DND-41 (cell line): Measurements from ENCODE around the gene ABLIM1.

Source experiments
- ATAC-seq: fragments of 200-7000 bp; cut with Tn5 transposase; 3 replicates; pipeline ENCODE4 v1.9.1; 2021; ENCODE audit warnings: low read depth; ENCODE audit not compliant: insufficient read depth
- DNase-seq: peaks from one replicate; pipeline ENCODE4 v3.0.0-alpha.2; 2020
- H2AFZ ChIP-seq: 2 replicates; pipeline ENCODE4 v1.6.0; 2012; ENCODE audit warnings: low read depth, low read length
- H3K27ac ChIP-seq: 2 replicates; pipeline ENCODE4 v1.5.1; 2012; ENCODE audit warnings: low read length, inconsistent platforms
- H3K27me3 ChIP-seq: fragments of 200-600 bp; sonication (generic); 2 replicates; pipeline ENCODE4 v1.6.0; 2012; ENCODE audit warnings: low read length, mild to moderate bottlenecking, inconsistent platforms; ENCODE audit not compliant: insufficient read depth, poor library complexity
- H3K36me3 ChIP-seq: 2 replicates; pipeline ENCODE4 v1.5.1; 2012; ENCODE audit warnings: low read length, inconsistent platforms; ENCODE audit not compliant: insufficient read depth
- H3K4me1 ChIP-seq: 2 replicates; pipeline ENCODE4 v1.5.1; 2012; ENCODE audit warnings: mild to moderate bottlenecking, low read length; ENCODE audit not compliant: insufficient read depth
- H3K4me2 ChIP-seq: 2 replicates; pipeline ENCODE4 v1.6.0; 2012; ENCODE audit warnings: mild to moderate bottlenecking, moderate library complexity, low read length, inconsistent platforms; ENCODE audit not compliant: insufficient read depth
- H3K4me3 ChIP-seq, 2 experiments: fragments of 200-600 bp in 1 of 2; shearing (Covaris generic) in 1 of 2; 2 replicates each; pipeline ENCODE4 v1.5.1; 2012 to 2016; ENCODE audit warnings: inconsistent platforms in 2 of 2, low read length in 2 of 2, mild to moderate bottlenecking in 2 of 2, low read depth in 1 of 2, moderate library complexity in 1 of 2
- H3K79me2 ChIP-seq: 2 replicates; pipeline ENCODE4 v1.6.0; 2012; ENCODE audit warnings: low read length, inconsistent platforms; ENCODE audit not compliant: insufficient read depth
- H3K9ac ChIP-seq: 2 replicates; pipeline ENCODE4 v1.6.0; 2012; ENCODE audit warnings: low read depth, mild to moderate bottlenecking, inconsistent platforms, low read length, moderate library complexity
- H3K9me3 ChIP-seq: 2 replicates; pipeline ENCODE4 v1.5.1; 2012; ENCODE audit warnings: low read length, moderate library complexity, mild to moderate bottlenecking, inconsistent platforms; ENCODE audit not compliant: insufficient read depth, severe bottlenecking
- H4K20me1 ChIP-seq: 2 replicates; pipeline ENCODE4 v1.6.0; 2012; ENCODE audit warnings: low read length; ENCODE audit not compliant: insufficient read depth
- EZH2 ChIP-seq: IDR thresholded peaks from 3 replicates; pipeline ENCODE4 v1.6.1; 2012; ENCODE audit warnings: borderline replicate concordance, low read depth, mild to moderate bottlenecking, moderate library complexity, low read length, inconsistent platforms; ENCODE audit not compliant: severe bottlenecking
- TF ChIP-seq, protein P1 (sequence below): IDR thresholded peaks from 2 replicates; pipeline ENCODE4 v1.5.1; 2012; ENCODE audit warnings: borderline replicate concordance, low read length, moderate library complexity, mild to moderate bottlenecking; ENCODE audit not compliant: poor library complexity, severe bottlenecking; ENCODE audit errors: extremely low read depth

Gene ABLIM1

DNA sequence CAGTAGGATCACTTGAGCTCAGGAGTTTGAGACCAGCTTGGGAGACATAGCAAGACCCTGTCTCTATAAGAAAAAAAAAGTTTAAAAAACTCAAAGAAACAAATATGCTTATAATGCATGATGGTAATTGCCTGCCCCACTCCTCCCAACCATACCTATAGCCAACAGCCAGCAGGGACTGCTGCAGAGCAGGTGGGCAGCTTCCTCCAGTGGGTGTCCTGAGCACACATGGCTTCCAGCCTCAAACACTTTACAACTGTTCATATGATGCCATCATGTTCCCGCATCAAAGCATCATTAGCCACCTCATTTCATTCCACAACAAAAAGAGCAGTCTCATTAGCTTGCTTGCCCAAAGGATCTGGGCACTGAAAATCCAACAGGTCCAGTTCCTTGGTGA lies 42.0 kb downstream of the ABLIM1 start:
- no peak overlapping the region for H3K27ac ChIP-seq
- H3K27me3 ChIP-seq: peaks cover 5% of the 10 kb centered on the region
- TF ChIP-seq EZH2: no peak
- TF ChIP-seq, protein P1, sequence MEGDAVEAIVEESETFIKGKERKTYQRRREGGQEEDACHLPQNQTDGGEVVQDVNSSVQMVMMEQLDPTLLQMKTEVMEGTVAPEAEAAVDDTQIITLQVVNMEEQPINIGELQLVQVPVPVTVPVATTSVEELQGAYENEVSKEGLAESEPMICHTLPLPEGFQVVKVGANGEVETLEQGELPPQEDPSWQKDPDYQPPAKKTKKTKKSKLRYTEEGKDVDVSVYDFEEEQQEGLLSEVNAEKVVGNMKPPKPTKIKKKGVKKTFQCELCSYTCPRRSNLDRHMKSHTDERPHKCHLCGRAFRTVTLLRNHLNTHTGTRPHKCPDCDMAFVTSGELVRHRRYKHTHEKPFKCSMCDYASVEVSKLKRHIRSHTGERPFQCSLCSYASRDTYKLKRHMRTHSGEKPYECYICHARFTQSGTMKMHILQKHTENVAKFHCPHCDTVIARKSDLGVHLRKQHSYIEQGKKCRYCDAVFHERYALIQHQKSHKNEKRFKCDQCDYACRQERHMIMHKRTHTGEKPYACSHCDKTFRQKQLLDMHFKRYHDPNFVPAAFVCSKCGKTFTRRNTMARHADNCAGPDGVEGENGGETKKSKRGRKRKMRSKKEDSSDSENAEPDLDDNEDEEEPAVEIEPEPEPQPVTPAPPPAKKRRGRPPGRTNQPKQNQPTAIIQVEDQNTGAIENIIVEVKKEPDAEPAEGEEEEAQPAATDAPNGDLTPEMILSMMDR: no peak
- H3K9me3 ChIP-seq: no peaks in the 10 kb centered on the region
- no peak for ATAC-seq
- no peaks in the 10 kb centered on the region for H3K79me2 ChIP-seq
- H3K4me1 ChIP-seq: no peaks in the 10 kb centered on the region
- H3K4me3 ChIP-seq: no peak overlapping the region
- H3K4me2 ChIP-seq: no peak overlapping the region
- no peaks in the 10 kb centered on the region for H4K20me1 ChIP-seq
- H3K9ac ChIP-seq: no peak overlapping the region
- no peak overlapping the region for H2AFZ ChIP-seq
- no peak for DNase-seq
- no peaks in the 10 kb centered on the region for H3K36me3 ChIP-seq

DNA sequence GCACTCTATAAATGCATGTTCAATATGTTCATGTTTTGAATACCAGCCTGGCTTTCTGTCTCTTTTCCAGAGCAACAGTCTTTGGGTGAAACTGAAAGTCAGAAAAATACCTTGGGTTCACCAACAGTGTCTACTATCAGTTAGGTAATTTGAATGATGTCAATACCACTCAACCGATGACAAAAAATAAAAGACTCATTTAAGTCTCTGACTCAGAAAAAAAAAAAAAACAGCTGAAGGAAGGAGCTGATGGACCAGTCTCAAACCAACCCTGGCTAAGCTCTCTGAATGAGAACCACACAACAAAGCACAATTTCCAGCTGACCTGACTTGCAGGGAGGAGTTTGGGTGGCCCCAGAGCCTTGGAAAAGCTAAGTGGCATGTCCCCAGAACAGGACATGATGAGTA lies 42.5 kb downstream of the ABLIM1 start:
- Histone ChIP-seq H3K9ac (no peak overlapping the region), H3K9me3 (no peaks in the 10 kb centered on the region), H3K4me1 (no peaks in the 10 kb centered on the region), H3K36me3 (no peaks in the 10 kb centered on the region), H3K79me2 (no peaks in the 10 kb centered on the region), H3K4me3 (no peak overlapping the region), H4K20me1 (no peaks in the 10 kb centered on the region), H2AFZ (no peak overlapping the region), H3K27ac (no peak overlapping the region), H3K27me3 (peaks cover 5% of the 10 kb centered on the region), H3K4me2 (no peak overlapping the region)
- TF ChIP-seq EZH2: no peak
- TF ChIP-seq, protein P1: no peak
- no peak for DNase-seq
- no peak for ATAC-seq

DNA sequence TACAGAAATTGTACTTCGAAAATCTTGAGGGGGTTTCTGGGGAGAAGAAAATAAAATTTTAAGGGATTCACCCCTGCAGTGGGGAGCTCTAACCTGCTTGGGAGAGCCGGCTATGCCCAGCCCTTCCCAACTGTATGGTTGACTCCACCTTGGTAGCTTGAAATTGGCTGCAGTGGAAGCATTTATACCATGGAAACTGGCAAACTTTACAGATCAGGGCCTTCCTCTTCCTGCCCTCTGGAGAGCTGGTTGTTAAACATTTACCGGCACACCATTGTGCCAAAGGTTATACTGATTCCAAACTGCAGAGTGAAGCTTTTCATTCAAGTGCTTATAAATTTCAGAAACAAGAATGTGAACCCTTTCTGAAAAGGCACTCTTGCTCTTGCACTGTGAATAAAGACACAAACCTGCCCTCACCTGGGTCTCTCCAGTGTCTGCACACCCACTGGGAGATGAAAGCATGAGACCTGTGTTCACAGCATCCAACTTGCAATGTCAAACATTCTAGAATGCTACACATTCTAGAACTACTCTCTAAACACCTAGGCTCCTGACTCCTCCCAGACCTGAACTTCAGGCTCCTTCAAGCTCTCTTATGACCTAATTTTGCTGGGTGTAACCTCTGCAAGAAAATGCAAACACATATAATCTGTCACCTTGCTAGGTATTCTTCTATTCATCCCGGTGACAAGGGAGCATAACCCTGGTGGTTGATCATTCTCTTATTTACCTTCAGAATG lies 44.7 kb downstream of the ABLIM1 start:
- no peak overlapping the region for H3K4me3 ChIP-seq
- no peak overlapping the region for H3K9ac ChIP-seq
- no peaks in the 10 kb centered on the region for H3K9me3 ChIP-seq
- H4K20me1 ChIP-seq: no peaks in the 10 kb centered on the region
- no peak for ATAC-seq
- H3K79me2 ChIP-seq: no peaks in the 10 kb centered on the region
- no peak overlapping the region for H3K27ac ChIP-seq
- TF ChIP-seq, protein P1: no peak
- no peak for TF ChIP-seq EZH2
- no peaks in the 10 kb centered on the region for H3K36me3 ChIP-seq
- H3K27me3 ChIP-seq: peaks cover 5% of the 10 kb centered on the region
- H3K4me1 ChIP-seq: no peaks in the 10 kb centered on the region
- no peak overlapping the region for H3K4me2 ChIP-seq
- no peak overlapping the region for H2AFZ ChIP-seq
- no peak for DNase-seq
